Subcutaneous abdominal adipose tissue (tissue), 5 donors: ENCODE data around the gene NAA20.

ENCODE experiments used
- H3K27ac ChIP-seq: one replicate; pipeline ENCODE4 v1.7.0; 2013; ENCODE audit warnings: low read depth, mild to moderate bottlenecking, inconsistent platforms, low read length, moderate library complexity
- H3K27me3 ChIP-seq, 5 donors: one replicate each; pipeline ENCODE4 v1.7.0; 2013; ENCODE audit warnings: low read length in 5 of 5, inconsistent platforms in 1 of 5; ENCODE audit not compliant: control insufficient read depth in 5 of 5, insufficient read depth in 4 of 5
- H3K36me3 ChIP-seq, 5 donors: one replicate each; pipeline ENCODE4 v1.7.0; 2013; ENCODE audit warnings: low read length in 5 of 5; ENCODE audit not compliant: control insufficient read depth in 5 of 5, insufficient read depth in 5 of 5
- H3K4me1 ChIP-seq, 5 donors: one replicate each; pipeline ENCODE4 v1.7.0; 2013; ENCODE audit warnings: low read length in 5 of 5, mild to moderate bottlenecking in 3 of 5, moderate library complexity in 1 of 5; ENCODE audit not compliant: control insufficient read depth in 5 of 5, insufficient read depth in 5 of 5
- H3K4me3 ChIP-seq, 5 donors: one replicate each; pipeline ENCODE4 v1.7.0; 2013; ENCODE audit warnings: low read length in 5 of 5, low read depth in 1 of 5
- H3K9ac ChIP-seq, 5 donors: one replicate each; pipeline ENCODE4 v1.7.0; 2013; ENCODE audit warnings: low read length in 5 of 5, mild to moderate bottlenecking in 4 of 5, moderate library complexity in 3 of 5
- H3K9me3 ChIP-seq, 5 donors: one replicate each; pipeline ENCODE4 v1.7.0; 2013; ENCODE audit warnings: low read length in 5 of 5; ENCODE audit not compliant: control insufficient read depth in 5 of 5
- donor health status: healthy.
- donor health status: healthy.
- donor health status: healthy.
- donor health status: healthy.
- donor health status: healthy.

The NAA20 gene

DNA sequence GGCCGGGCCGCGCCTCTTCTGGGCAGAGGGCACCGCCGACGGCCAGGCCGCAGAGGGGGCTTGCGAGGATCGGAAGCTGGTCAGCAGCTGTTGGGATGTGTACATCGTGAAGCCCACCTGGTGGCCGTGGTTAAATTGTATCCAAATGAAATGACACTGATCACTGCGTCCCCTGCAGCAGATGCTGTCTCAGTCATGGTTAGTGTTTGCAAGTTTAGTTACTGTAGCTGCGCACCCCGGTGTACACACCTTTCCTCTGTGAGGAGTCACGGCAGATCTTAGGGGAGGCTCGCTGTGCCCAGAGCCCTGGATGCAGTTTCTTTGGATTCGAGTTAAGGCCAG, 653 bp downstream of the NAA20 start:
- H3K27ac ChIP-seq: peak overlapping the region; percentile 57
- no peaks in the 10 kb centered on the region for H3K27me3 ChIP-seq
- H3K9me3 ChIP-seq: no peaks in the 10 kb centered on the region
- peaks cover 0 to 7% (median 3%) of the 10 kb centered on the region in 5 donors for H3K36me3 ChIP-seq
- H3K9ac ChIP-seq: peak overlapping the region; percentile 68 to 97 (median 91)
- peaks cover 0 to 36% (median 27%) of the 10 kb centered on the region in 5 donors for H3K4me1 ChIP-seq
- H3K4me3 ChIP-seq: peak overlapping the region; percentile 86 to 95 (median 91)

DNA sequence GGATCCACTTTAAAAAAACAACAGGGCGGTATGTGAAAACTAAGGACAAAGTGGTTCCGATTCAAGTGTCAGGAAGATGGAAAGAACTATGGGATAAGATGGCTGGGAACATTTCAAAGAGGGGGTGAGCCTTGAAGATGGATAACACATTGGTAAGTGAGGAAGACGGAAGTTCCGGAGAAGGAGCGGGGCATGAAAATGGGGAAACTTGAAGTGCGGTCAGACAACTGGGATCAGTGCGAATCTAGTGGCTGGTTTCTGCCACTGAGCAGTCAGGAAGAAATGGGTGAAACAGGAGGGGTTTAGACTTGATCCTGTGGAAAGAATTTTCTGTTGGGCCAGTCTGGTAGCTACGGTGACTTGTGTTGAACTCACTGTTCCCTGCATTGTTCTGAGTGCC, 1.2 kb downstream of the NAA20 start:
- H3K9ac ChIP-seq: peak overlapping the region in 4 of 5 donors; percentile 47 to 97 (median 92)
- H3K4me3 ChIP-seq: peak overlapping the region in 4 of 5 donors; percentile 86 to 95 (median 92)
- H3K27ac ChIP-seq: no peak overlapping the region
- no peaks in the 10 kb centered on the region for H3K27me3 ChIP-seq
- peaks cover 2 to 9% (median 5%) of the 10 kb centered on the region in 5 donors for H3K36me3 ChIP-seq
- H3K9me3 ChIP-seq: no peaks in the 10 kb centered on the region
- peaks cover 0 to 36% (median 27%) of the 10 kb centered on the region in 5 donors for H3K4me1 ChIP-seq

DNA sequence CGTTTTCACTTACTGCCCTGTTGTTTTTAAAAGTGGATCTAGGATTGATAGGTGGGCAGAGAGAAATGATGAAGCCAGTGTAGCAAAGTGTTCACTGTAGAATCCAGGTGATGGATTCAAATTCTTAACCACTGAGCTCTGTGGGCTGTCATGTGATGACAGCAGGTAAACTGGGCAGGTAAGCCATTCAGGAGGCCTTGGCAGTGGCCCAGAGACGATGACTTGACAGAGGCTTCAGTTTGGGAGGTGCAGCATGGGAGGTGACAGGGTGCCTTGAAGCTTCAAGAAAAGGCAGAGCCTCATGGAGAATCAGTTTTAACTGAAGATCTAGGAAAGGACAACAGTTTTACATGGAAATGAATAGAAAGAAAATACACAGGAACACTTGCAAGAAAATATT, 2.0 kb downstream of the NAA20 start:
- Histone ChIP-seq H3K9me3 (no peaks in the 10 kb centered on the region), H3K4me3 (peak overlapping the region in 2 of 5 donors; percentile 26 to 91), H3K4me1 (peaks cover 0 to 36% (median 27%) of the 10 kb centered on the region in 5 donors), H3K27me3 (no peaks in the 10 kb centered on the region), H3K9ac (peak overlapping the region in 4 of 5 donors; percentile 14 to 97 (median 69)), H3K36me3 (peaks cover 4 to 12% (median 9%) of the 10 kb centered on the region in 5 donors), H3K27ac (no peak overlapping the region)

DNA sequence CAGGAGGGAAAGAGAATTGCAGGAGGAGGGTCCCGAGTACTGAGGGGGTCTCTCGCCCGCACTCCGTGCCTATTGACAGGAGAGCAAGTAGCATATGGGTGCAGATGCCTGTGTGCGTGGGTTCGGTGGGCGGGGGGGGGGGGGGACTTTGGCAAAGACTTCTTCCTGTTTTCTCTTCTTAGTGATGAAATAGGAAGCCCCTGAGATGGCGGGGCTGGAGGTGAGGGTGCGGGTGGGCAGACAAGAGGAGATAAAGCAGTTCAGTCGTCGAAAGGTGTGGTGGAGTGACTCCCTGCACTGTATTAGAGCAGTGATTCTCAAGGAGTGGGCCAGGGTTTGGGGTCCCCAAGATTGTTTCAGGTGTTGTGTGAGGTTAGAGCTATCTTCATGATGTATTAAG, 3.7 kb downstream of the NAA20 start:
- H3K4me1 ChIP-seq: peaks cover 0 to 33% (median 27%) of the 10 kb centered on the region in 5 donors
- H3K27me3 ChIP-seq: no peaks in the 10 kb centered on the region
- no peaks in the 10 kb centered on the region for H3K9me3 ChIP-seq
- no peak overlapping the region for H3K9ac ChIP-seq
- peaks cover 5 to 18% (median 11%) of the 10 kb centered on the region in 5 donors for H3K36me3 ChIP-seq
- no peak overlapping the region for H3K27ac ChIP-seq
- H3K4me3 ChIP-seq: no peak overlapping the region

DNA sequence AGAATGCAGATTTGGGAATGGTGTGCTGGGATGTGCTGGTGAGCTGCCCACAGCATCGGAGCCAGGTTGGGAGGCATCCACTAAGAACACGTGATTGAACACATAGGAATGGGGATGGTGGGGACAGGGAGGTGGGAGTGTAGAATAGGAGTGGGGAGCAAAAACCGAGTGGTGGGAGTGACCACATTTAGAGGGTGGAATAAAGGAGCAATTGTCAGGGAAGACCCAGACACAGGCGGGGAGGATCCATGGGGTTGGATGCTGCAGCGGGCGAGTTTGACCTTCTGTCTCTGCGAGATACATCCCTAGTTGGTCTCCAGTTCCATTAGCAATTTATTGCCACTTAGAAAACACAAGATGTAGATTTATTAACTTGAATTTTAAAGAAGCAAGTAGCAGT, 4.7 kb downstream of the NAA20 start:
- H3K4me1 ChIP-seq: peaks cover 0 to 30% (median 23%) of the 10 kb centered on the region in 5 donors
- no peak overlapping the region for H3K27ac ChIP-seq
- no peaks in the 10 kb centered on the region for H3K9me3 ChIP-seq
- no peaks in the 10 kb centered on the region for H3K27me3 ChIP-seq
- H3K36me3 ChIP-seq: peaks cover 5 to 21% (median 11%) of the 10 kb centered on the region in 5 donors
- H3K4me3 ChIP-seq: no peak overlapping the region
- H3K9ac ChIP-seq: no peak overlapping the region

DNA sequence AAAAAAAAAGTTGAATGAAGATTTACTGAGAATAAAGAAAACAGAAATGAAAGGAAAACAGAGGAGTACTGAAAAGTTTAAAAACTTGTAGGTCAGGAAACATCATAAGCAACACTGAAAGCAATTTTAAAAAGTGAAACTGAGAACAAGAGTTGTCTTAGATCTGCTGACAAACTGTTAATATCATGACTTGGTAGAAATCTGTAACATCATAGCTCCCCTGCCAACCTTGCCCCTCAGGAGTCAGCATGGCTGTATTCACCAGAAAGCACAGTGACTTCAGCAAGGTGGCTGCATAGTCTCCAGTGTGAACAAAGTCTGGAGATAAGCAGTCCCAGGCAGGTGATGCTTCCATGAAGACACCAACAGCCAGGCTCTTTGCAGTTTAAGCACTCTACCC, 5.3 kb downstream of the NAA20 start:
- Histone ChIP-seq H3K9ac (peak overlapping the region in 1 of 5 donors; percentile 8), H3K4me3 (no peak overlapping the region), H3K27me3 (no peaks in the 10 kb centered on the region), H3K36me3 (peaks cover 6 to 27% (median 13%) of the 10 kb centered on the region in 5 donors), H3K4me1 (peaks cover 0 to 27% (median 22%) of the 10 kb centered on the region in 5 donors), H3K27ac (no peak overlapping the region), H3K9me3 (no peaks in the 10 kb centered on the region)

DNA sequence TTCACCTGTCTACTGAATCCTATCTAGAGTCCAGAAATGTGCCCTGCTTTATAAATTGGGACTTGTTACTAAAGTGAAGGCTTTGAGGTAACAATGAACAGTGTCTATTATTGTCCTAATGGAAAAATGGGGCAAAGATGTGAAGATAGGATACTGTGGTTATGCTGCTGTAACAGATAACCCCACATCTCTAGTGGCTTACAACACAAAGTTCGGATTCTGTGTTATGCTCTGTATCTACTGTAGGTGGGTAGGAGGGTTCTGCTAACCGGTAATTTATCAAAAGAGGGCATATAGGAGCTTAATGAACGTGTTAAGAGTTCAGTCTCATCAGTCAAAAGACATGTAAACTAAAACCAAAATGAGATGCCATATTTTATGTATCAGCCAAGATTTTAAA, 6.2 kb downstream of the NAA20 start:
- no peaks in the 10 kb centered on the region for H3K9me3 ChIP-seq
- no peak overlapping the region for H3K4me3 ChIP-seq
- no peak overlapping the region for H3K27ac ChIP-seq
- peaks cover 9 to 35% (median 17%) of the 10 kb centered on the region in 5 donors for H3K36me3 ChIP-seq
- H3K9ac ChIP-seq: no peak overlapping the region
- H3K27me3 ChIP-seq: no peaks in the 10 kb centered on the region
- H3K4me1 ChIP-seq: peaks cover 0 to 19% (median 13%) of the 10 kb centered on the region in 5 donors

DNA sequence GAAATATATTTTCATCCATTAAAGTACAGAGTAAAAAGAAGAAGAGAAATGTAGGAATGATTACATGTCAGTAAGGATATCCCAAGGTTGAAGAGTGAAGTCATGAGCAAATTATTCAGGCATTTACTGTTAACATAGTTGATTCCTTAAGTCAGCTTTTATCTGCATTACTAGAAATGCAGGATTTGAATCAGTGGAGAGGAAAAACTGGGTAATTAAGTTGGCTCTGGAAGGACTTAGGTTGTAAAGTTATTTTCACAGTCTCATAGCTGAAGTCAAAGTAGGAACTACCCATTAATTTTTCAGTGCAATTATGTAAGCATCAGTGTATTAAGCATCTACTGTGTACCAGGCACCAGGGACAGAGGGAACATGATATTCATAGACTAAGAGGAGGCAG, 7.8 kb downstream of the NAA20 start:
- H3K4me3 ChIP-seq: no peak overlapping the region
- H3K27ac ChIP-seq: no peak overlapping the region
- H3K9ac ChIP-seq: no peak overlapping the region
- H3K36me3 ChIP-seq: peaks cover 9 to 36% (median 21%) of the 10 kb centered on the region in 5 donors
- no peaks in the 10 kb centered on the region for H3K9me3 ChIP-seq
- peaks cover 0 to 14% (median 9%) of the 10 kb centered on the region in 5 donors for H3K4me1 ChIP-seq
- no peaks in the 10 kb centered on the region for H3K27me3 ChIP-seq

DNA sequence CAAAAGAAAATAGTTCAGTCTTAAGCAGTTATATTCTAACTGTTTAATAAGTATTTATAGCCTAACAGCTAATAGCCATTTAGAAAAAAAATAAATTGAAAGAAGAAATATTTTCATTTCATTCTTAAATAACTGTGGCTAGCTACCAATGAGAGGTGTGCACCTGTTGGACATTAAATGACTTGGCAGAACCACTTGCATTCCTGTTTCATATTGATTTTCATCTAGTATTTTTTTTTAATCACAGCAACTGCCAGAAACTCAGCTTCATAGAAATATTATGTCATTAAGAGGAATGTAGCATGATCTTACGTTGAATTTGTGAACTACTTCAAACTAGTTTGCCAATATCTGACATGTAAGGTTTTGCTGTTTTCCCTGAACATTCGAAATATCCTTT, 10.1 kb downstream of the NAA20 start:
- H3K36me3 ChIP-seq: peaks cover 18 to 50% (median 27%) of the 10 kb centered on the region in 5 donors
- no peak overlapping the region for H3K27ac ChIP-seq
- H3K9ac ChIP-seq: no peak overlapping the region
- no peak overlapping the region for H3K4me3 ChIP-seq
- H3K27me3 ChIP-seq: no peaks in the 10 kb centered on the region
- H3K4me1 ChIP-seq: peaks cover 0 to 12% (median 6%) of the 10 kb centered on the region in 5 donors
- no peaks in the 10 kb centered on the region for H3K9me3 ChIP-seq

DNA sequence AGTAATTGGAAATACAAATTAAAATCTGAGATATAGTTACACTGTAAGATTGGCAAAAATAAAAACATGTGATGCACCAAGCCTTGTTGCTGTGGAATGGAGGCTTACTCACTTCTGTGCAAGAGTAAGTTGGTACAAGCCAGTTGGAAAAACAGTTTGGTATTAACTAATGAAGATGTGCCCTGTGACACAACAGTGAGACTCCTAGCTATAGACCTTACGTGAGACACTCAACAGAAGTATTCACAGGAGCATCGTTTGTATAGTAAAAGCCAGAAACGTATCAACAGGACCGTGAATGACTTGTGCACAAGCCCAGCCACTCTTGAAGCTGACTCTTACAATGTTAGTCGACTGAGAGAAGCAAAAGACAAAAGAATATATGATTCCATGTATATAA, 14.6 kb downstream of the NAA20 start:
- Histone ChIP-seq H3K9ac (no peak overlapping the region), H3K36me3 (peaks cover 49 to 77% (median 52%) of the 10 kb centered on the region in 5 donors), H3K4me3 (no peak overlapping the region), H3K4me1 (peaks cover 0 to 18% (median 6%) of the 10 kb centered on the region in 5 donors), H3K27me3 (no peaks in the 10 kb centered on the region), H3K9me3 (no peaks in the 10 kb centered on the region), H3K27ac (no peak overlapping the region)
